Right lobe of liver (tissue), 4 donors: ENCODE results near the gene PKP3.

Source experiments
- POLR2A ChIP-seq: fragments of 450-650 bp; IDR thresholded peaks from one replicate; pipeline ENCODE4 v1.6.1; 2017; ENCODE audit warnings: antibody characterized with exemption, mild to moderate bottlenecking
- TF ChIP-seq, protein P1 (sequence below), 4 donors: fragments of 200-600 bp in 3 of 4; fragments of 450-650 bp in 1 of 4; IDR thresholded peaks; one replicate each; pipeline versions ENCODE4 v1.5.1 to v1.8.0; 2016 to 2022; ENCODE audit warnings: antibody characterized with exemption in 4 of 4, mild to moderate bottlenecking in 2 of 4
- donor health status: DM: no; HTN: no; CAD: no.
- donor health status: DM: no; HTN: no; CAD: no.
- donor health status: DM: no; HTN: yes; CAD: no.

DNA sequence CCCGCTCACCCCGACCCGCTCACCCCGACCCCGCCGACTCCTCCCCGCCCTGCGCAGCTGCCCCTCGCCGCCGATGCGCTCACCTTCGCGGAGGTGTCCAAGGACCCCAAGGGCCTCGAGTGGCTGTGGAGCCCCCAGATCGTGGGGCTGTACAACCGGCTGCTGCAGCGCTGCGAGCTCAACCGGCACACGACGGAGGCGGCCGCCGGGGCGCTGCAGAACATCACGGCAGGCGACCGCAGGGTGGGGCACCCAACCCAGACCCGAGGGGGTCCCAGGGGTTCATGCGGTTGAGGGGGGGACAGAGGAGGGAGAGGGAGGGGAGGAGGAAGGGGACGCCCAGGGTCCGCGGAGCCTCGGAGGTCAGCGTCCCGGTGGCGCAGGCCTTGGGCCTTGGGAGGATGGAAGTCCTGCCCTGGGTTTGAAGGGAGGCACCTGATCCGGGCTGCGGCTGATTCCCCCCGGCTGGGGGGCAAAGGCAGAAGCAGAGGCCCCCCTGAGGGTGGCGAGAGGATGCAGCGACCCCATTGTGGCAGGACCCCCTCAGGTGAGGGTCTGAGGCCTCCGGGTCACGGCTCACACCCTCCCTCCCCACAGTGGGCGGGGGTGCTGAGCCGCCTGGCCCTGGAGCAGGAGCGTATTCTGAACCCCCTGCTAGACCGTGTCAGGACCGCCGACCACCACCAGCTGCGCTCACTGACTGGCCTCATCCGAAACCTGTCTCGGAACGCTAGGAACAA lies 9.2 kb downstream of the PKP3 start:
- TF ChIP-seq, protein P1, sequence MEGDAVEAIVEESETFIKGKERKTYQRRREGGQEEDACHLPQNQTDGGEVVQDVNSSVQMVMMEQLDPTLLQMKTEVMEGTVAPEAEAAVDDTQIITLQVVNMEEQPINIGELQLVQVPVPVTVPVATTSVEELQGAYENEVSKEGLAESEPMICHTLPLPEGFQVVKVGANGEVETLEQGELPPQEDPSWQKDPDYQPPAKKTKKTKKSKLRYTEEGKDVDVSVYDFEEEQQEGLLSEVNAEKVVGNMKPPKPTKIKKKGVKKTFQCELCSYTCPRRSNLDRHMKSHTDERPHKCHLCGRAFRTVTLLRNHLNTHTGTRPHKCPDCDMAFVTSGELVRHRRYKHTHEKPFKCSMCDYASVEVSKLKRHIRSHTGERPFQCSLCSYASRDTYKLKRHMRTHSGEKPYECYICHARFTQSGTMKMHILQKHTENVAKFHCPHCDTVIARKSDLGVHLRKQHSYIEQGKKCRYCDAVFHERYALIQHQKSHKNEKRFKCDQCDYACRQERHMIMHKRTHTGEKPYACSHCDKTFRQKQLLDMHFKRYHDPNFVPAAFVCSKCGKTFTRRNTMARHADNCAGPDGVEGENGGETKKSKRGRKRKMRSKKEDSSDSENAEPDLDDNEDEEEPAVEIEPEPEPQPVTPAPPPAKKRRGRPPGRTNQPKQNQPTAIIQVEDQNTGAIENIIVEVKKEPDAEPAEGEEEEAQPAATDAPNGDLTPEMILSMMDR (IDR thresholded peaks at IDR 0.05): no peak
- no peak for TF ChIP-seq POLR2A
